ENCODE measurements around the gene NCKAP5. TPM values are rescaled to one million over a fixed set of nuclear protein-coding genes. Genes with fewer than 3 reads are reported as not detected.

NCKAP5 gene
- total and polyA plus RNA-seq, 4 donors, result 0.57 to 2.8 (median 2.4) TPM

DNA sequence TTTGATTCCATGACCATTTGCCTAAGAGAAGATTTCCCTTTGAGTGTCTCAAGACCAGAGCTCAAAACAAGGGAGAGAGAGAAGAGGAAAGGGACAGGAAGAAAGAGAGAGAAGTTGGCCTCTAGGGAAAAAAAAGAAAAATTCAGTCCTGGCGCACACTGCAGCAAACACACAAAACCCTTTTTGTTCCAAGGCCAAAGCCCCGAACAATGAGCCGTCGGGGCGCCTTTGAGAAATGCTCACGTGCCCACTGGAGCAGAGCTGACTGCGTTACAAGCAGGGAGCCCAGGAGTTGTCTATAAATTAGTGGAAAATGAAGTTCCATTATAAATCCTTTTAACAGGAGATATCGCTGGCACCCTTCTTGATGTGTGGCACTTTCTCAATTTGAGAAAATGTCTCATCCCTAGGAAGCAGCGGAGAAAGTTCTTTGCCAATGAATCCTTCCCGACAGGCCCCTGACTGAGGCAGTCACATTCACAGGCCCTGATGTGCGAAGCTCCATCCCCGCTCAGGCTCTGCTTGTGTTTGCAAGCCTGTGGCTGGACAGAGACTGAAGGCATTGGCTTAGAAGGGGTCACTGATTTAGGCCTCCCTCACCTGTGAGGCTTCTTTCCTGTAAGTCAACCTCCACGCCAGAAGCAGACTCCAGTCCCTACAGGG, 32.1 kb upstream of the NCKAP5 start:
- no peaks in the 10 kb centered on the region for H3K9me3 ChIP-seq (ENCODE audit: control insufficient read depth in 4 of 4, low read length in 3 of 4)
- H3K4me3 ChIP-seq (ENCODE audit: low read depth in 1 of 3, low read length in 3 of 3), result no peak overlapping the region
- WGBS, result 93% methylated on average over 13 of the region's 13 CpGs
- no peaks in the 10 kb centered on the region for H3K36me3 ChIP-seq (ENCODE audit: control insufficient read depth in 4 of 4, insufficient read depth in 3 of 4, low read depth in 1 of 4, low read length in 3 of 4)
- no peaks in the 10 kb centered on the region for H3K27me3 ChIP-seq (ENCODE audit: control insufficient read depth in 4 of 4, insufficient read depth in 4 of 4, low read length in 3 of 4)
- H3K9ac ChIP-seq (ENCODE audit: low read depth in 1 of 2, low read length in 2 of 2), result no peak overlapping the region
- no peak overlapping the region for H3K27ac ChIP-seq (ENCODE audit: low read depth in 1 of 2, low read length in 2 of 2)
- peaks cover 5 to 16% (median 7%) of the 10 kb centered on the region in 4 donors for H3K4me1 ChIP-seq (ENCODE audit: control insufficient read depth in 4 of 4, insufficient read depth in 4 of 4, low read length in 3 of 4)
- DNase-seq (ENCODE audit: low spot score), result no peak
- TF ChIP-seq FOXA1 (IDR thresholded peaks at IDR 0.05), result no peak

- Histone ChIP-seq H3K27me3 (ENCODE audit: control insufficient read depth in 4 of 4, insufficient read depth in 4 of 4, low read length in 3 of 4) (no peaks in the 10 kb centered on the region), H3K27ac (ENCODE audit: low read depth in 1 of 2, low read length in 2 of 2) (peak overlapping the region; percentile 16 to 81), H3K4me3 (ENCODE audit: low read depth in 1 of 3, low read length in 3 of 3) (no peak overlapping the region), H3K9me3 (ENCODE audit: control insufficient read depth in 4 of 4, low read length in 3 of 4) (no peaks in the 10 kb centered on the region), H3K36me3 (ENCODE audit: control insufficient read depth in 4 of 4, insufficient read depth in 3 of 4, low read depth in 1 of 4, low read length in 3 of 4) (no peaks in the 10 kb centered on the region), H3K9ac (ENCODE audit: low read depth in 1 of 2, low read length in 2 of 2) (no peak overlapping the region), H3K4me1 (ENCODE audit: control insufficient read depth in 4 of 4, insufficient read depth in 4 of 4, low read length in 3 of 4) (peaks cover 5 to 16% (median 7%) of the 10 kb centered on the region in 4 donors)
- no peak for TF ChIP-seq TAF1 (conservative IDR thresholded peaks at IDR 0.05)
- TF ChIP-seq GABPA (IDR thresholded peaks at IDR 0.05 in 1 of 2, conservative IDR thresholded peaks at IDR 0.05 in 1 of 2), result no peak
- TF ChIP-seq, protein P1, sequence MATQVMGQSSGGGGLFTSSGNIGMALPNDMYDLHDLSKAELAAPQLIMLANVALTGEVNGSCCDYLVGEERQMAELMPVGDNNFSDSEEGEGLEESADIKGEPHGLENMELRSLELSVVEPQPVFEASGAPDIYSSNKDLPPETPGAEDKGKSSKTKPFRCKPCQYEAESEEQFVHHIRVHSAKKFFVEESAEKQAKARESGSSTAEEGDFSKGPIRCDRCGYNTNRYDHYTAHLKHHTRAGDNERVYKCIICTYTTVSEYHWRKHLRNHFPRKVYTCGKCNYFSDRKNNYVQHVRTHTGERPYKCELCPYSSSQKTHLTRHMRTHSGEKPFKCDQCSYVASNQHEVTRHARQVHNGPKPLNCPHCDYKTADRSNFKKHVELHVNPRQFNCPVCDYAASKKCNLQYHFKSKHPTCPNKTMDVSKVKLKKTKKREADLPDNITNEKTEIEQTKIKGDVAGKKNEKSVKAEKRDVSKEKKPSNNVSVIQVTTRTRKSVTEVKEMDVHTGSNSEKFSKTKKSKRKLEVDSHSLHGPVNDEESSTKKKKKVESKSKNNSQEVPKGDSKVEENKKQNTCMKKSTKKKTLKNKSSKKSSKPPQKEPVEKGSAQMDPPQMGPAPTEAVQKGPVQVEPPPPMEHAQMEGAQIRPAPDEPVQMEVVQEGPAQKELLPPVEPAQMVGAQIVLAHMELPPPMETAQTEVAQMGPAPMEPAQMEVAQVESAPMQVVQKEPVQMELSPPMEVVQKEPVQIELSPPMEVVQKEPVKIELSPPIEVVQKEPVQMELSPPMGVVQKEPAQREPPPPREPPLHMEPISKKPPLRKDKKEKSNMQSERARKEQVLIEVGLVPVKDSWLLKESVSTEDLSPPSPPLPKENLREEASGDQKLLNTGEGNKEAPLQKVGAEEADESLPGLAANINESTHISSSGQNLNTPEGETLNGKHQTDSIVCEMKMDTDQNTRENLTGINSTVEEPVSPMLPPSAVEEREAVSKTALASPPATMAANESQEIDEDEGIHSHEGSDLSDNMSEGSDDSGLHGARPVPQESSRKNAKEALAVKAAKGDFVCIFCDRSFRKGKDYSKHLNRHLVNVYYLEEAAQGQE (IDR thresholded peaks at IDR 0.05), result no peak
- no peak for TF ChIP-seq ATF3 (IDR thresholded peaks at IDR 0.05)
- no peak for DNase-seq (ENCODE audit: low spot score)
- 71% methylated on average over 10 of the region's 10 CpGs for WGBS
These were observed 31.5 kb upstream of the NCKAP5 start for GRCh38 chr2:133599811-133600210.

DNA sequence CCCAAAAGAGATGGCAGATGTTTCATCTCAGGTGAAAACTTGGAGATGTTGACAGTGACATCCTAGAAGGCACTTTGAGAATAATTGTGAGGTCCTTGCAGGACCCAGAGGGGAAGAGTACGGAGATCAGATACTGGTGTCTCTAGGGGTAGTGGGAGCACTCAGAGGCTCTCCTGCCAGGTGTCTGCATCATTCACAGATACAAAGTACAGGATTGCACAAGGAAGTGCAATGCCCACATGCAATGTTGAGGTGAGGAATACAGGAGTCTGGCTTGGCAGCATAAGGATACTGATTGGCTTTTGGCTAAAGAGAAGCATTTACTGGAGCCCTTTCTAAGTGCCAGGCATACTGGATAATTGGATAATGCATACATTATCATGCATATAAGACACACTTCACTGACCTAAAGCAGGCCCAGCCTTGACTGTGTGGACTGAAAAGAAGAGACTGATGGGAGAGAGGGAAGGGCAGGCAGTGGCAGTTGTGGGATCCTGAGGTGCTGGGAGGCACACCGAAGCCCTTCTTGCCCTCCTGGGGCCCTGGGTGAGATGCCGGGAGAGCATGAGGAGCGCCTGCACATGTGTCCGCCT, 31.0 kb upstream of the NCKAP5 start:
- no peak overlapping the region for H3K9ac ChIP-seq (ENCODE audit: low read depth in 1 of 2, low read length in 2 of 2)
- WGBS, result 79% methylated on average over 5 of the region's 5 CpGs
- H3K4me3 ChIP-seq (ENCODE audit: low read depth in 1 of 3, low read length in 3 of 3), result no peak overlapping the region
- H3K36me3 ChIP-seq (ENCODE audit: control insufficient read depth in 4 of 4, insufficient read depth in 3 of 4, low read depth in 1 of 4, low read length in 3 of 4), result no peaks in the 10 kb centered on the region
- peaks cover 5 to 16% (median 7%) of the 10 kb centered on the region in 4 donors for H3K4me1 ChIP-seq (ENCODE audit: control insufficient read depth in 4 of 4, insufficient read depth in 4 of 4, low read length in 3 of 4)
- DNase-seq (ENCODE audit: low spot score), result no peak
- H3K27me3 ChIP-seq (ENCODE audit: control insufficient read depth in 4 of 4, insufficient read depth in 4 of 4, low read length in 3 of 4), result no peaks in the 10 kb centered on the region
- H3K9me3 ChIP-seq (ENCODE audit: control insufficient read depth in 4 of 4, low read length in 3 of 4), result no peaks in the 10 kb centered on the region
- H3K27ac ChIP-seq (ENCODE audit: low read depth in 1 of 2, low read length in 2 of 2), result peak overlapping the region; percentile 16 to 81
- peak; percentile 74 for TF ChIP-seq SP1 (IDR thresholded peaks at IDR 0.05)
- no peak for TF ChIP-seq GABPA (IDR thresholded peaks at IDR 0.05 in 1 of 2, conservative IDR thresholded peaks at IDR 0.05 in 1 of 2)
- TF ChIP-seq FOXA1 (IDR thresholded peaks at IDR 0.05), result peak; percentile 16
- TF ChIP-seq, protein P1 (IDR thresholded peaks at IDR 0.05), result peak; percentile 79
- TF ChIP-seq TAF1 (conservative IDR thresholded peaks at IDR 0.05), result no peak
- TF ChIP-seq, protein P2, sequence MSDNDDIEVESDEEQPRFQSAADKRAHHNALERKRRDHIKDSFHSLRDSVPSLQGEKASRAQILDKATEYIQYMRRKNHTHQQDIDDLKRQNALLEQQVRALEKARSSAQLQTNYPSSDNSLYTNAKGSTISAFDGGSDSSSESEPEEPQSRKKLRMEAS (IDR thresholded peaks at IDR 0.05), result peak; percentile 85
- peak; percentile 62 for TF ChIP-seq YY1 (IDR thresholded peaks at IDR 0.05)
- TF ChIP-seq, protein P3, sequence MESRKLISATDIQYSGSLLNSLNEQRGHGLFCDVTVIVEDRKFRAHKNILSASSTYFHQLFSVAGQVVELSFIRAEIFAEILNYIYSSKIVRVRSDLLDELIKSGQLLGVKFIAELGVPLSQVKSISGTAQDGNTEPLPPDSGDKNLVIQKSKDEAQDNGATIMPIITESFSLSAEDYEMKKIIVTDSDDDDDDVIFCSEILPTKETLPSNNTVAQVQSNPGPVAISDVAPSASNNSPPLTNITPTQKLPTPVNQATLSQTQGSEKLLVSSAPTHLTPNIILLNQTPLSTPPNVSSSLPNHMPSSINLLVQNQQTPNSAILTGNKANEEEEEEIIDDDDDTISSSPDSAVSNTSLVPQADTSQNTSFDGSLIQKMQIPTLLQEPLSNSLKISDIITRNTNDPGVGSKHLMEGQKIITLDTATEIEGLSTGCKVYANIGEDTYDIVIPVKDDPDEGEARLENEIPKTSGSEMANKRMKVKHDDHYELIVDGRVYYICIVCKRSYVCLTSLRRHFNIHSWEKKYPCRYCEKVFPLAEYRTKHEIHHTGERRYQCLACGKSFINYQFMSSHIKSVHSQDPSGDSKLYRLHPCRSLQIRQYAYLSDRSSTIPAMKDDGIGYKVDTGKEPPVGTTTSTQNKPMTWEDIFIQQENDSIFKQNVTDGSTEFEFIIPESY (IDR thresholded peaks at IDR 0.05), result peak; percentile 69
- TF ChIP-seq NR2F2 (IDR thresholded peaks at IDR 0.05), result no peak
- peak; percentile 47 for TF ChIP-seq FOXA2 (IDR thresholded peaks at IDR 0.05)
- peak; percentile 38 to 88 for TF ChIP-seq RXRA (IDR thresholded peaks at IDR 0.05)
- no peak for TF ChIP-seq CTCF (IDR thresholded peaks at IDR 0.05; ENCODE audit: low read depth, low read length, missing input control)
- TF ChIP-seq ATF3 (IDR thresholded peaks at IDR 0.05), result no peak
